GM19397 (cell line): Measurements from ENCODE around the gene MRM2.

Experiments
- ATAC-seq: cut with Tn5 transposase; IDR thresholded peaks from one replicate; pipeline ENCODE4 v1.9.1; 2021; ENCODE audit warnings: mild to moderate bottlenecking, moderate library complexity; ENCODE audit not compliant: unreplicated experiment

Gene MRM2

DNA sequence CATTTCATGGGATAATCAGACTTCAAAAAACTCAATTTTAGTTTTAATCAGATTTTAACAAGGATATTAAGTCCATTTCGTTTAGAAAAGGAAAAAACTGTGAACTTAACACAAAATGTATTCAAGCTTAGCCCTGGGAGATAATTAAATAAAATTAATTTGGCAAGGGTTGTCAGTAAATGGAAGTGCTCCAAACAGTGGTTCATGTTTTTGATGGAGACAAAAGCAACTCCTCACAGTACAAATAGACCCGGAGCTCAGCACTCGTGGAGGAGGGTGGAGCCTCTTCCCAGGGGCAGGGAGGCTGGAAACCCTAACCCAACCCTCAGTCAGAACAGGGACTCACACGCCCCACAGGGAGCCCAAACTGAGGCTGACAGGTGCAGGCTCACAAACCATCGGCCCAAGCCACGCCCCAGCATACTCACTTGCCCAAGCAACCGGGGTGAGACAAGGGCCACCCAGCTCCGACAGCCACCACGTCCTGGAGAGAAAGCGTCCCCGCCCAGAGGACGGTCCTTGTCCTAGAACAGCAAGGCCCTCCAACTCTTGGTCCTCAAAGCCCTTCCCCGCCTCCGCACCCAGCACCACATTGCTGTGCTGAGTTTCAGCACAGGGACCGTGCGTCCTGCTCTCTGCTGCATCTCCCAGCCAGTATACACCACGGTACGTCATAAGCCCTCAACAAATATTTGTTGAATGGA lies 49.0 kb downstream of the MRM2 start:
- no peak for ATAC-seq

DNA sequence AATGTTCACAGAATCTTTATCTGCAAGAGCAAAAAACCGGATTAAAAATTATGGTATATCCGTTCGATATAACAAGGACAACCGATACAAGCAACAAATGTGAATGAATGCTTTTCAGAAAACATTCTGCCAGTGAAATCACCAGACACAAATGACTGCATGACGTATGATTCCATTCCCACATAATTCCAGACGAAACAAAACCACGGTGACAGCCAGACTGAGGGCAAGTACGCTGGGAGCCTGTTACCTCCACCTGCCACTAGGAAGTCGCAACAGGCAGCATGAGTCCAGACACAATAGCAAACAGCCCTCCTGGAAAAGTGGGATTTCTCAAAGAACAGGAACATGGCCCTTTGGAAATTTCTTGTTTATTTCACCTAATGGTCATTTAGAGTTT lies 51.0 kb downstream of the MRM2 start:
- ATAC-seq: no peak

DNA sequence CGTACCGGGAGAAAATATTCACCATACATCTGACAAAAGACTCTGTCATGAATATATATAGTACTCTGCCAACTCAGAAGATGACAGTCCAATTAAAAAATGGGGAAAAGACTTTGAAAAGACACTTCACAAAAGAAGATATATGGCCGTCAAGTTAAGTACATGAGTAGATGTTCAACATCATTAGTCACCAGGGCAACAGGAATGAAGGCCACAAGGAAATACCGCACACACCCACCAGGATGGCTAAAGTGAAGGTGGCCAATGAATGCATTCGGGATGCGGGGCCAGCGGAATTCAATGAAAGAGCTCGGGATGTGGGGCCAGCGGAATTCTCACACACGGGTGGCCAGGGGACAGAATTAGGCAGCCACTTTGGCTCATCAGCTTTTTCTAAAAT lies 51.5 kb downstream of the MRM2 start:
- ATAC-seq: no peak

DNA sequence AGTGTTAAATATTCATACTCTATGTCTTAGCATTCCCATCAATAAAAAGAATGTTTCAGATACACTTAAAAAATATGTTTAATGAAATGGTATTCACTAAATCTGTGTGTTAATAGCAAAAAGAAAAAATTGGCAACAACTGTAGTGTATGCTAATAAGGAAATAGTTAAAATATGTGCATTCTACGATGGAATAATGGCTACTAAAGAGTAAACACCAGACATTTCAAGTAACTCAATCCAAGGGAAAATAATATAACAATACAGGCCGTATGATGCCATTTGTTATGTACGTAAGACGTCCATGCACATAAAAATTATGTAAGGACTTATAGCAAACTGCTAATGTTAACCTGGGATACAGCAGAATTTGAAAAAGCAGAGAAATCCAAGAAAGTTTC lies 55.8 kb downstream of the MRM2 start:
- no peak for ATAC-seq

DNA sequence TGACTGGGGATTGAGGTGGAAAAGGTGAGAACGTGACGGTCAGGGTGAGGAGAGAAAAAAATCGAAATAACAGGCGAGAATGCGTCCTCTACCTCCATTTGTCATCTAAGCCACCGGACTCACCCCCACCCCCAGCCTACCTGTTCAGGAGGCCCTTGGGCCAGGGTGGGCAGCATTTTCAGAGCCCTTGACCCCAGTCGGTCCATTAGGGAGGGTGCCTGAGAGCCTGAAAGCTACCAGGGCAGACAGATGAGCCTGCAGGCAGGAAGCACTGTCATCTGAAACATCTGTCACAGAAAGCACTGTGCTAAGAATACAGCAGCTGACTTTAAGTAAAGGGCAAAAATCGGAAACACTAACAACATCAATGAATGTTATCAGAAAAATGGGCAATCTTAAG lies 56.3 kb downstream of the MRM2 start:
- ATAC-seq: no peak
